Measurements from ENCODE around the gene STON2.

GRCh38 chr14:81329640-81330381, 70.3 kb downstream of the STON2 start:
- TF ChIP-seq CTCF (conservative IDR thresholded peaks at IDR 0.05) (no peak), ZFX (IDR thresholded peaks at IDR 0.05) (no peak)

Measured in C4-2B (cell line).